ENCODE measurements around the gene POTEF.
"Not testable (repeated sequence)": the region's sequence is repeated elsewhere in the genome, so short reads cannot be mapped to it uniquely, and the experiment has no call there.

DNA sequence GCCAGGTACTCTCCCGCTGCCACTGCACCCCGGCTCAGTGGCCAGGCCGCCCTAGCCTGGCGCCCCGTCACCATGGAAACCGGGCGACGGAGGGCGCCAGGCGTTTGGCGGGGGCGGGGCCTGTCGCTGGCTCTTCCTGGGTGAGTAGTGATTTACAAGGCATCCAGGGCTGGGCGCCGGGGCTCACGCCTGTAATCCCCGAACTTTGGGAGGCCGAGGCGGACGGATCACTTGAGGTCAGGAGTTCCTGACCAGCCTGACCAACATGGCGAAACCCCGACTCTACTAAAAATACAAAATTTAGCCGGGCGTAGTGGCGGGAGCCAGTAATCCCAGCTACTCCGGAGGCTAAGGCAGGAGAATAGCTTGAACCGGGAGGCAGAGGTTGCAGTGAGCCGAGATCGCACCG, 16.0 kb upstream of the POTEF start, which contains the start of gene CCDC74B:
- TF ChIP-seq POLR2AphosphoS5, POLR2A (IDR thresholded peaks at IDR 0.05): not testable (repeated sequence)

Data from gastroesophageal sphincter (tissue), 2 donors.